Measurements from ENCODE around the gene UCKL1. TPM values are rescaled to one million over a fixed set of nuclear protein-coding genes. Genes with fewer than 3 reads are reported as not detected.

Gene UCKL1
- total RNA-seq, 1 experiment from 2014 or later, result 47.4 TPM

GRCh38 chr20:63894358-63895201, 61.6 kb downstream of the UCKL1 start, which contains the start of gene DNAJC5:
Gene DNAJC5, plus strand, starts transcription at chr20:63895126. Its CDS starts 33,220 bp downstream, at chr20:63928346.
- peak; percentile 93 for ATAC-seq
- in situ Hi-C loops (cut with HindIII; ENCODE audit: low pct_unique_long_range_greater_than_20kb, low sequenced_read_pairs), result no loop called here
- intact Hi-C loops (cut with micrococcal nuclease; ENCODE audit: unreplicated experiment), result no loop called here
- Histone ChIP-seq H3K27me3 (ENCODE audit: control insufficient read depth, insufficient read depth, low read length) (no peaks in the 10 kb centered on the region), H3K27ac (ENCODE audit: low read length) (peak within 1 kb of the TSS; percentile 91), H3K4me1 (ENCODE audit: control insufficient read depth, insufficient read depth, low read length) (peaks cover 19% of the 10 kb centered on the region), H3K9me3 (ENCODE audit: control insufficient read depth, insufficient read depth, low read depth, low read length) (no peaks in the 10 kb centered on the region), H3K36me3 (ENCODE audit: control insufficient read depth, insufficient read depth, low read length) (peaks cover 12% of the 10 kb centered on the region), H3K4me3 (ENCODE audit: low read depth in 2 of 2, low read length in 2 of 2) (peak within 1 kb of the TSS; percentile 74 to 76)
- TF ChIP-seq, protein P1, sequence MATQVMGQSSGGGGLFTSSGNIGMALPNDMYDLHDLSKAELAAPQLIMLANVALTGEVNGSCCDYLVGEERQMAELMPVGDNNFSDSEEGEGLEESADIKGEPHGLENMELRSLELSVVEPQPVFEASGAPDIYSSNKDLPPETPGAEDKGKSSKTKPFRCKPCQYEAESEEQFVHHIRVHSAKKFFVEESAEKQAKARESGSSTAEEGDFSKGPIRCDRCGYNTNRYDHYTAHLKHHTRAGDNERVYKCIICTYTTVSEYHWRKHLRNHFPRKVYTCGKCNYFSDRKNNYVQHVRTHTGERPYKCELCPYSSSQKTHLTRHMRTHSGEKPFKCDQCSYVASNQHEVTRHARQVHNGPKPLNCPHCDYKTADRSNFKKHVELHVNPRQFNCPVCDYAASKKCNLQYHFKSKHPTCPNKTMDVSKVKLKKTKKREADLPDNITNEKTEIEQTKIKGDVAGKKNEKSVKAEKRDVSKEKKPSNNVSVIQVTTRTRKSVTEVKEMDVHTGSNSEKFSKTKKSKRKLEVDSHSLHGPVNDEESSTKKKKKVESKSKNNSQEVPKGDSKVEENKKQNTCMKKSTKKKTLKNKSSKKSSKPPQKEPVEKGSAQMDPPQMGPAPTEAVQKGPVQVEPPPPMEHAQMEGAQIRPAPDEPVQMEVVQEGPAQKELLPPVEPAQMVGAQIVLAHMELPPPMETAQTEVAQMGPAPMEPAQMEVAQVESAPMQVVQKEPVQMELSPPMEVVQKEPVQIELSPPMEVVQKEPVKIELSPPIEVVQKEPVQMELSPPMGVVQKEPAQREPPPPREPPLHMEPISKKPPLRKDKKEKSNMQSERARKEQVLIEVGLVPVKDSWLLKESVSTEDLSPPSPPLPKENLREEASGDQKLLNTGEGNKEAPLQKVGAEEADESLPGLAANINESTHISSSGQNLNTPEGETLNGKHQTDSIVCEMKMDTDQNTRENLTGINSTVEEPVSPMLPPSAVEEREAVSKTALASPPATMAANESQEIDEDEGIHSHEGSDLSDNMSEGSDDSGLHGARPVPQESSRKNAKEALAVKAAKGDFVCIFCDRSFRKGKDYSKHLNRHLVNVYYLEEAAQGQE (IDR thresholded peaks at IDR 0.05; ENCODE audit: insufficient read depth in 1 of 2, low read depth in 2 of 2, low read length in 1 of 2), result no peak
- TF ChIP-seq POLR2AphosphoS5 (IDR thresholded peaks at IDR 0.05; ENCODE audit: low read depth, low read length), result no peak
- TF ChIP-seq SIN3A (IDR thresholded peaks at IDR 0.05; ENCODE audit: borderline replicate concordance, insufficient read depth, low read depth, low read length), result 0 out of 2 replicates have a peak, but pooled peaks have one; percentile 16
- TF ChIP-seq, protein P2, sequence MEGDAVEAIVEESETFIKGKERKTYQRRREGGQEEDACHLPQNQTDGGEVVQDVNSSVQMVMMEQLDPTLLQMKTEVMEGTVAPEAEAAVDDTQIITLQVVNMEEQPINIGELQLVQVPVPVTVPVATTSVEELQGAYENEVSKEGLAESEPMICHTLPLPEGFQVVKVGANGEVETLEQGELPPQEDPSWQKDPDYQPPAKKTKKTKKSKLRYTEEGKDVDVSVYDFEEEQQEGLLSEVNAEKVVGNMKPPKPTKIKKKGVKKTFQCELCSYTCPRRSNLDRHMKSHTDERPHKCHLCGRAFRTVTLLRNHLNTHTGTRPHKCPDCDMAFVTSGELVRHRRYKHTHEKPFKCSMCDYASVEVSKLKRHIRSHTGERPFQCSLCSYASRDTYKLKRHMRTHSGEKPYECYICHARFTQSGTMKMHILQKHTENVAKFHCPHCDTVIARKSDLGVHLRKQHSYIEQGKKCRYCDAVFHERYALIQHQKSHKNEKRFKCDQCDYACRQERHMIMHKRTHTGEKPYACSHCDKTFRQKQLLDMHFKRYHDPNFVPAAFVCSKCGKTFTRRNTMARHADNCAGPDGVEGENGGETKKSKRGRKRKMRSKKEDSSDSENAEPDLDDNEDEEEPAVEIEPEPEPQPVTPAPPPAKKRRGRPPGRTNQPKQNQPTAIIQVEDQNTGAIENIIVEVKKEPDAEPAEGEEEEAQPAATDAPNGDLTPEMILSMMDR (IDR thresholded peaks at IDR 0.05), result no peak
- no peak for TF ChIP-seq TCF7L2 (IDR thresholded peaks at IDR 0.05; ENCODE audit: low read depth, low read length)
- DNase-seq (ENCODE audit: low read depth, low spot score), result no peak
- ChIA-PET CTCF (interaction anchor here (0.5 to 0.7 kb wide), 2 partner anchors 80 to 126 kb away, joined by 3 to 4 read pairs; no protein-coding TSS in a partner anchor), POLR2A (interaction anchor here (0.6 kb wide), 1 partner anchor 80 kb away, joined by 3 read pairs; no protein-coding TSS in a partner anchor)
- no TSS peak for BruUV-seq (replicated peaks)

GRCh38 chr20:63893999-63894357, 62.2 kb downstream of the UCKL1 start:
- no peaks in the 10 kb centered on the region for H3K9me3 ChIP-seq (ENCODE audit: control insufficient read depth, insufficient read depth, low read depth, low read length)
- POLR2A ChIA-PET, result no interaction called here
- CTCF ChIA-PET, result interaction anchor here (0.7 kb wide), 1 partner anchor 80 kb away, joined by 4 read pairs; no protein-coding TSS in a partner anchor
- peak overlapping the region; percentile 59; the same call in 1 of the 2 replicates for H3K27ac ChIP-seq (ENCODE audit: low read length)
- ATAC-seq, result peak; percentile 12
- peaks cover 19% of the 10 kb centered on the region for H3K4me1 ChIP-seq (ENCODE audit: control insufficient read depth, insufficient read depth, low read length)
- TF ChIP-seq SIN3A (IDR thresholded peaks at IDR 0.05; ENCODE audit: borderline replicate concordance, insufficient read depth, low read depth, low read length) (no peak), POLR2AphosphoS5 (IDR thresholded peaks at IDR 0.05; ENCODE audit: low read depth, low read length) (no peak), TCF7L2 (IDR thresholded peaks at IDR 0.05; ENCODE audit: low read depth, low read length) (no peak)
- TF ChIP-seq, protein P1 (IDR thresholded peaks at IDR 0.05; ENCODE audit: insufficient read depth in 1 of 2, low read depth in 2 of 2, low read length in 1 of 2), result no peak
- TF ChIP-seq, protein P2 (IDR thresholded peaks at IDR 0.05), result no peak
- H3K4me3 ChIP-seq (ENCODE audit: low read depth in 2 of 2, low read length in 2 of 2), result peak overlapping the region; percentile 55 to 74
- peaks cover 12% of the 10 kb centered on the region for H3K36me3 ChIP-seq (ENCODE audit: control insufficient read depth, insufficient read depth, low read length)
- no peak for DNase-seq (ENCODE audit: low read depth, low spot score)
- no TSS peak for BruUV-seq (replicated peaks)
- H3K27me3 ChIP-seq (ENCODE audit: control insufficient read depth, insufficient read depth, low read length), result no peaks in the 10 kb centered on the region
- in situ Hi-C loops (cut with HindIII; ENCODE audit: low pct_unique_long_range_greater_than_20kb, low sequenced_read_pairs) (no loop called here), intact Hi-C loops (cut with micrococcal nuclease; ENCODE audit: unreplicated experiment) (no loop called here)
